ENCODE results near the gene CCDC86.
"Not testable (repeated sequence)": the region's sequence is repeated elsewhere in the genome, so short reads cannot be mapped to it uniquely, and the experiment has no call there.

DNA sequence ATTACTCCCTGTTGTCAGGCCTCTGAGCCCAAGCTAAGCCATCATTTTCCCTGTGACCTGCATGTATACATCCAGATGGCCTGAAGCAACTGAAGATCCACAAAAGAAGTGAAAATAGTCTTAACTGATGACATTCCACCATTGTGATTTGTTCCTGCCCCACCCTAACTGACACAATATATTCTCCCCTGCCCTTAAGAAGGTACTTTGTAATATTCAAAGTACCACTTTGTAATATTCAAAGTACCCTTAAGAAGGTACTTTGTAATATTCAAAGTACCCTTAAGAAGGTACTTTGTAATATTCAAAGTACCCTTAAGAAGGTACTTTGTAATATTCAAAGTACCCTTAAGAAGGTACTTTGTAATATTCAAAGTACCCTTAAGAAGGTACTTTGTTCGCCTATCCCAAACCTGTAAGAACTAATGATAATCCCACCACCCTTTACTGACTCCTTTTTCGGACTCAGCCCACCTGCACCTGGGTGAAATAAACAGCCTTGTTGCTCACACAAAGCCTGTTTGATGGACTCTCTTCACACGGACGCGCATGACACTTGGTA lies 18.1 kb upstream of the CCDC86 start:
- TF ChIP-seq, protein P1, sequence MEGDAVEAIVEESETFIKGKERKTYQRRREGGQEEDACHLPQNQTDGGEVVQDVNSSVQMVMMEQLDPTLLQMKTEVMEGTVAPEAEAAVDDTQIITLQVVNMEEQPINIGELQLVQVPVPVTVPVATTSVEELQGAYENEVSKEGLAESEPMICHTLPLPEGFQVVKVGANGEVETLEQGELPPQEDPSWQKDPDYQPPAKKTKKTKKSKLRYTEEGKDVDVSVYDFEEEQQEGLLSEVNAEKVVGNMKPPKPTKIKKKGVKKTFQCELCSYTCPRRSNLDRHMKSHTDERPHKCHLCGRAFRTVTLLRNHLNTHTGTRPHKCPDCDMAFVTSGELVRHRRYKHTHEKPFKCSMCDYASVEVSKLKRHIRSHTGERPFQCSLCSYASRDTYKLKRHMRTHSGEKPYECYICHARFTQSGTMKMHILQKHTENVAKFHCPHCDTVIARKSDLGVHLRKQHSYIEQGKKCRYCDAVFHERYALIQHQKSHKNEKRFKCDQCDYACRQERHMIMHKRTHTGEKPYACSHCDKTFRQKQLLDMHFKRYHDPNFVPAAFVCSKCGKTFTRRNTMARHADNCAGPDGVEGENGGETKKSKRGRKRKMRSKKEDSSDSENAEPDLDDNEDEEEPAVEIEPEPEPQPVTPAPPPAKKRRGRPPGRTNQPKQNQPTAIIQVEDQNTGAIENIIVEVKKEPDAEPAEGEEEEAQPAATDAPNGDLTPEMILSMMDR (IDR thresholded peaks at IDR 0.05), result not testable (repeated sequence)
- not testable (repeated sequence) for TF ChIP-seq POLR2A (IDR thresholded peaks at IDR 0.05; ENCODE audit: low read depth)
